ENCODE measurements around the gene RNF208. TPM values are rescaled to one million over a fixed set of nuclear protein-coding genes. Genes with fewer than 3 reads are reported as not detected.
A peak's percentile ranks its signal among the peaks of the same experiment; 100 is the strongest.

The RNF208 gene
- total RNA-seq, 1 donor: not detected

DNA sequence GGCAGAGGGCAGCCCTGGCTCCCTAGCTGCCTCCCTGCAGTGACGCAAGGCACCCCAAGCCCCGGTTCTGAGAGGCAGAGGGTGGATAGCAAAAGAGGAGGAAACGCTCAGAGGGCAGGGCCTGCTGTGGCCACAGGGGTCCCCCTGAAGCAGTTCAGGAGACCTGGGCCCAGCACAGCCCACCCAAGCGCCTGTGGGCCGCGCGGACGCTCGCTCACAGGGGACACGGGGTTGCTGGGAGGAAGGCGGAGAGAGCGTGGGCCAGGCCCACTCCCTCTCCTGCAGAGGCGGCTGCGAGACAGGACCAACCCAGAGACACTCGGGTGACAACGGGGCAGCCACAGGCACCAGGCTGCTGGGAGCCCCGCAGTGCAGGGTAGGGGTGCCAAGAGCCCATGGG lies 42.3 kb downstream of the RNF208 start:
- Histone ChIP-seq H3K9me3 (ENCODE audit: low read depth, low read length) (no peaks in the 10 kb centered on the region), H3K4me1 (ENCODE audit: insufficient read depth, low read length) (no peaks in the 10 kb centered on the region), H3K36me3 (ENCODE audit: insufficient read depth, low read length) (peaks cover 28% of the 10 kb centered on the region), H3K4me2 (ENCODE audit: insufficient read depth, low read length) (no peak overlapping the region), H3K27ac (ENCODE audit: low read depth, low read length) (no peak overlapping the region), H4K20me1 (ENCODE audit: insufficient read depth, low read length) (peaks cover 12% of the 10 kb centered on the region), H3K27me3 (ENCODE audit: insufficient read depth, low read length) (no peaks in the 10 kb centered on the region), H3K79me2 (ENCODE audit: insufficient read depth, low read length) (no peaks in the 10 kb centered on the region), H2AFZ (ENCODE audit: low read length) (no peak overlapping the region), H3K4me3 (ENCODE audit: insufficient read depth, low read length) (no peak overlapping the region)
- no peak for TF ChIP-seq CTCF (IDR thresholded peaks at IDR 0.05; ENCODE audit: extremely low read depth, low read depth, low read length)
- no peak for DNase-seq (ENCODE audit: insufficient read length, low spot score, missing footprints)

DNA sequence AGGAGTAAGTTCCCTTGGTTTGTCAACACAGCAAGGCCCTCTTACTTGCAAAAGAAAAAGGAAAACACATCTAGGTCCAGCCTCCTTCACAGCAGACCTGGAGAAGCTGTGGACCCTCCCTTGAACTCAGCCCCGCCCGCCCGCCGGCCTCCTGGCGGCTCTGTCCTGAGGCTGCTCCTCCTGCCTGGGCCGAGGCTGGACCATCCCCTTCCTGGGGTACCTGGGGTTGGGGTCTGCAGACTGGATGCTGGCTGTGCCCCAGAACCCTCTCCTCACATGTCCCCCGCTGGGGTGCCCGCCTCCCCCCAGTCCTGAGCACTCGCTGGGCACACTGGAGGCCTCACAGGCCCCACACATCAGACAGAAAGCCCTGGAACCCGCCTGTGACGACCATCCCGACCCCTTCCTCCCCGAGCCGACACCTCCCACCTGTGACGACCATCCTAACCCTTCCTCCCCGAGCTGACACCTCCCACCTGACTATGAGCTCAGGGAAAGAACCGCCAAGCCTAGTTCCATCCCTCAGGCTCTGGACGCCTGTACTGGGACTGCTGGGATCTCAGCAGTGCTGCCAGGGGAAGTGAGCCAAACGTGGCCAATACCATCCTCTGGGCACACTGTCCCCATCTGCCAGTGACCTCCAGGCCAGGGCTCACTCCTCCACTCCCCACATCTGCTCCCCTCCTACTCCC lies 43.0 kb downstream of the RNF208 start:
- Histone ChIP-seq H3K4me1 (ENCODE audit: insufficient read depth, low read length) (no peaks in the 10 kb centered on the region), H3K79me2 (ENCODE audit: insufficient read depth, low read length) (no peaks in the 10 kb centered on the region), H3K27me3 (ENCODE audit: insufficient read depth, low read length) (no peaks in the 10 kb centered on the region), H3K9me3 (ENCODE audit: low read depth, low read length) (no peaks in the 10 kb centered on the region), H2AFZ (ENCODE audit: low read length) (no peak overlapping the region), H3K4me2 (ENCODE audit: insufficient read depth, low read length) (no peak overlapping the region), H3K36me3 (ENCODE audit: insufficient read depth, low read length) (peaks cover 22% of the 10 kb centered on the region), H3K4me3 (ENCODE audit: insufficient read depth, low read length) (no peak overlapping the region), H3K27ac (ENCODE audit: low read depth, low read length) (no peak overlapping the region), H4K20me1 (ENCODE audit: insufficient read depth, low read length) (peaks cover 12% of the 10 kb centered on the region)
- DNase-seq (ENCODE audit: insufficient read length, low spot score, missing footprints): peak; percentile 90
- TF ChIP-seq CTCF (IDR thresholded peaks at IDR 0.05; ENCODE audit: extremely low read depth, low read depth, low read length): no peak

- Histone ChIP-seq H3K79me2 (ENCODE audit: insufficient read depth, low read length) (no peaks in the 10 kb centered on the region), H3K27ac (ENCODE audit: low read depth, low read length) (no peak overlapping the region), H3K4me1 (ENCODE audit: insufficient read depth, low read length) (no peaks in the 10 kb centered on the region), H3K36me3 (ENCODE audit: insufficient read depth, low read length) (peaks cover 15% of the 10 kb centered on the region), H4K20me1 (ENCODE audit: insufficient read depth, low read length) (peaks cover 12% of the 10 kb centered on the region), H2AFZ (ENCODE audit: low read length) (no peak overlapping the region), H3K27me3 (ENCODE audit: insufficient read depth, low read length) (no peaks in the 10 kb centered on the region), H3K4me3 (ENCODE audit: insufficient read depth, low read length) (no peak overlapping the region), H3K4me2 (ENCODE audit: insufficient read depth, low read length) (no peak overlapping the region), H3K9me3 (ENCODE audit: low read depth, low read length) (no peaks in the 10 kb centered on the region)
- no peak for TF ChIP-seq CTCF (IDR thresholded peaks at IDR 0.05; ENCODE audit: extremely low read depth, low read depth, low read length)
- DNase-seq (ENCODE audit: insufficient read length, low spot score, missing footprints): peak; percentile 90
These were observed 43.7 kb downstream of the RNF208 start for GRCh38 chr9:137178201-137178938.
